Karpas-422 (cell line): Measurements from ENCODE around the gene DUSP15. TPM values are rescaled to one million over a fixed set of nuclear protein-coding genes. Genes with fewer than 3 reads are reported as not detected.

Source experiments
- DNase-seq: peaks from one replicate; pipeline ENCODE4 v3.0.0-alpha.2; 2015
- H2AFZ ChIP-seq: fragments of 200-600 bp; sonication (generic); 2 replicates; pipeline ENCODE4 v1.6.1; 2014; ENCODE audit warnings: antibody characterized with exemption, low read length, mixed read lengths
- H3K27ac ChIP-seq: fragments of 200-600 bp; sonication (generic); 2 replicates; pipeline ENCODE4 v1.5.1; 2014; ENCODE audit warnings: mild to moderate bottlenecking, low read length, moderate library complexity
- H3K27me3 ChIP-seq: fragments of 200-600 bp; sonication (generic); 2 replicates; pipeline ENCODE4 v1.6.1; 2014; ENCODE audit warnings: low read length, mixed read lengths
- H3K36me3 ChIP-seq: fragments of 200-600 bp; sonication (generic); 2 replicates; pipeline ENCODE4 v1.6.1; 2014; ENCODE audit warnings: low read length, mixed read lengths; ENCODE audit not compliant: insufficient read depth
- H3K4me1 ChIP-seq: fragments of 200-600 bp; sonication (generic); 2 replicates; pipeline ENCODE4 v1.6.1; 2014; ENCODE audit warnings: mild to moderate bottlenecking, low read length, mixed read lengths
- H3K4me2 ChIP-seq: fragments of 200-600 bp; sonication (generic); 2 replicates; pipeline ENCODE4 v1.6.1; 2014; ENCODE audit warnings: low read length, low read depth, mild to moderate bottlenecking; ENCODE audit not compliant: poor library complexity, severe bottlenecking
- H3K4me3 ChIP-seq: fragments of 200-600 bp; sonication (generic); 2 replicates; pipeline ENCODE4 v1.5.1; 2014; ENCODE audit warnings: mild to moderate bottlenecking, antibody characterized with exemption, low read length, mixed read lengths
- H3K79me2 ChIP-seq: fragments of 200-600 bp; sonication (generic); 2 replicates; pipeline ENCODE4 v1.6.1; 2014; ENCODE audit warnings: mild to moderate bottlenecking, low read length, mixed read lengths
- H3K9ac ChIP-seq: fragments of 200-600 bp; sonication (generic); 2 replicates; pipeline ENCODE4 v1.6.0; 2014; ENCODE audit warnings: low read length
- H3K9me2 ChIP-seq: fragments of 200-600 bp; sonication (generic), shearing (Covaris generic); replicated peaks from 2 replicates; pipeline ENCODE4 v1.6.0; 2014; ENCODE audit warnings: mild to moderate bottlenecking, low read length, moderate library complexity; ENCODE audit not compliant: insufficient read depth
- H3K9me3 ChIP-seq: fragments of 300-700, 200-600 bp; sonication (generic); 2 replicates; pipeline ENCODE4 v1.6.1; 2014; ENCODE audit warnings: low read length, mixed read lengths
- H4K20me1 ChIP-seq: fragments of 200-600 bp; sonication (generic); 2 replicates; pipeline ENCODE4 v1.6.1; 2014; ENCODE audit warnings: mild to moderate bottlenecking, antibody characterized with exemption, low read length, low read depth; ENCODE audit not compliant: insufficient read depth
- total RNA-seq: library from RNA; depleted of rRNA; stranded (reverse); fragments of >200 nt; shearing (Covaris generic); gene quantifications from 2 replicates; pipeline ENCODE4 v1.2.3, GENCODE V29; 2014; ENCODE audit warnings: low replicate concordance

The DUSP15 gene
- total RNA-seq, 1 experiment from 2014 or later = not detected

DNA sequence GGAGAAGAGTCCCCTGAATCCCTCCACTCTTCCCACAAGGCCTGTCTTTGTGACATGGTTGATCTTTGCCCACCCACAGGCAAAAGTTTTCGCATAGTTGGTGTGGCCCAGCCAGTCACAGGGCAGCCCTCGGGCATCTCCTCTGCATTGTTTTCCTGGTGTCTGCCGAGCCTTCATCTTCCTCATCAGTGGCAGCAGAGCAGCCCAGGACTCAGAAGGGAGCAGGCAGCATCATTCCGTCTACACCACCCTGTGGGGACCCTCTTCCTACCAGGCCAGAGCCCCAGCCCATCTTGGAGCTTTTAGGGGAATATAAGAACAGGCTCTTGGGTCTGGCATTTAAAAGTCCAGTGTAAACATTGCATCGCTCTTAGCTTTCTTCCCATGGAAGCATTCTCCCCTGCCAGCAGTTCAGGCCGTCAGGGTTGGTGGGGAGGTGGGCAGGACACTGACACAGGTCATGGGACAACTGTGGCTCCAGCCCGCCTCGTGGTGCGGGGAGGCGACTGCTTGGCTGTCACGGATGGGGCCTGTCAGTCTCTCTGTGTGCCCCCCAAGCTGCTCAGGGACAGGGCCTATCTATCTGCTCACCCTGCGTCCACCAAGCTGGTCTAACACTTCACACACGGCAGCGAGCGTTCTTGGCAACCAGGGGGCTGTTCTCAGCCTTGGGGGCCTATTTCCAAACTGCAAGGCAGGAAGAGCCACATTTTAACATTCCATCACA, 43.3 kb upstream of the DUSP15 start:
- Histone ChIP-seq H3K9ac (no peak overlapping the region), H3K79me2 (no peaks in the 10 kb centered on the region), H3K4me3 (no peak overlapping the region), H3K9me3 (no peaks in the 10 kb centered on the region), H3K36me3 (no peaks in the 10 kb centered on the region), H3K4me1 (no peaks in the 10 kb centered on the region), H2AFZ (no peak overlapping the region), H3K27ac (no peak overlapping the region), H3K9me2 (no peaks in the 10 kb centered on the region), H4K20me1 (no peaks in the 10 kb centered on the region), H3K27me3 (no peaks in the 10 kb centered on the region), H3K4me2 (no peak overlapping the region)
- DNase-seq = no peak

DNA sequence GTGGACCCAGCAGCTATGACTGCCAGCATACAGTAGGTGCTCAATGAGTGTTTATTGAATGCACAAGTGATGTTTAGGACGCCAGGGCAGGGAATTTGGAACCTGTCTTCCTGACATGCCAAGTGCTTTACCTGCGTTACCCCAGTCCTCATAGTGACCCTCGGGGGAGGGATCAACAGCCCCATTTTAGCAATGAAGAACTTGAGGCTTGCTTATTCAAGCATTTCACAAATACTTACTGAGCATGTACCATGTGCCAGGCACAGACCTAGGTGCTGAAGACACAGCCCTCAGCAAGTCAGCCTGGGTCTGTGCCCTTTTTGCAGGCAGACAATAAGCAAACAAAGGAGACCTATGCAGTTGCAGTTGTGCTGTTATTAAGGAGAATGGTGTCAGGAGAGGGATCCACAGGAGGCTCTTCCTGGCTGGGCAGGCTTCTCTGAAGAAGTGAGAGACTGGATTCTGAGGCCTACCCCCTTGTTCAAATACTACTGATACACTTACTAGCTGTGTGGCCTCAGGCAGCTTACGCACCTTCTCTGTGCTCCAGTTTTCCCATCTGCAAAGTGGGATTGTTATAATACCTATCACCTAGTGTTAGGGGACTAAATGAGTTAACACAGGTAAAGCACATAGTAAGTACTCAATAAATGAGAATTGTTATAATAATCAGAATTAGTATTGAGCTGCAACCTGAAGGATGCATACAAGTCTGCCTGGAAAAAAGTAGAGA, 39.9 kb upstream of the DUSP15 start:
- no peak overlapping the region for H3K4me2 ChIP-seq
- no peak overlapping the region for H2AFZ ChIP-seq
- H3K9me3 ChIP-seq = no peaks in the 10 kb centered on the region
- H3K4me3 ChIP-seq = no peak overlapping the region
- H3K27me3 ChIP-seq = no peaks in the 10 kb centered on the region
- H3K79me2 ChIP-seq = no peaks in the 10 kb centered on the region
- no peak for DNase-seq
- H3K36me3 ChIP-seq = no peaks in the 10 kb centered on the region
- no peak overlapping the region for H3K9ac ChIP-seq
- no peaks in the 10 kb centered on the region for H3K4me1 ChIP-seq
- no peaks in the 10 kb centered on the region for H4K20me1 ChIP-seq
- H3K9me2 ChIP-seq = no peaks in the 10 kb centered on the region
- no peak overlapping the region for H3K27ac ChIP-seq

DNA sequence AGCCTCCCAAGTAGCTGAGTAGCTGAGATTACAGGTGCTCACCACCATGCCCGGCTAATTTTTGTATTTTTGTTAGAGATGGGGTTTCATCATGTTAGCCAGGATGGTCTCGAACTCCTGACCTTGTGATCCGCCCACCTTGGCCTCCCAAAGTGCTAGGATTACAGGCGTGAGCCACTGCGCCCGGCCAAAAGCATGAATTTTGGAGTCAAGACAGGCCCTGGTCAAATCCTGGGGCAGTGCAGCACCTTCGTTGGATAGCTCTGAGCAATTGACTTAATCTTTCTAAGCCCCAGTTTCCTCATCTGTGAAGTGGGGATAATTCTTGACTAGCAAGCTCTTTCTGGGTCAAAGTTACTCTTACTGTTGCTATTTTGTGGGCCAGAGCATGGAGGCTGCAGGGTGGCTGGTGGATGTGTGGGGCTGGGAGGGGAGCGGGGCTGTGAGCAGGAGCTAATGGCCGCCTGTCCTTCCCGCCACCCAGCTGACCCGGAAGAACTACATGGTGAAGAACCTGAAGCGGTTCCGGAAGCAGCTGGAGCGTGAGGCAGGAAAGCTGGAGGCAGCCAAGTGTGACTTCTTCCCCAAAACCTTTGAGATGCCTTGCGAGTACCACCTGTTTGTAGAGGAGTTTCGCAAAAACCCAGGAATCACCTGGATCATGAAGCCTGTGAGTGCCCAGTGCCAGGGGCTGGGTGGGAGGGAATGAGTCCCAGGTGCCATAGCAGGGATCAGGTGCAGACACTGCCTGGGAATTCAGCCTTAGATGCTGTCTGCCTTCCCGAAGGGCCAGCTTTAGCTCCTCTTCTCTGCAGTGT, 39.1 kb upstream of the DUSP15 start:
- Histone ChIP-seq H3K9me2 (no peaks in the 10 kb centered on the region), H3K4me1 (no peaks in the 10 kb centered on the region; the same call in 1 of the 2 replicates), H3K27ac (no peak overlapping the region), H3K4me3 (no peak overlapping the region), H3K36me3 (no peaks in the 10 kb centered on the region), H3K4me2 (no peak overlapping the region), H3K27me3 (no peaks in the 10 kb centered on the region), H4K20me1 (no peaks in the 10 kb centered on the region), H3K9ac (no peak overlapping the region), H2AFZ (no peak overlapping the region), H3K9me3 (no peaks in the 10 kb centered on the region), H3K79me2 (no peaks in the 10 kb centered on the region)
- no peak for DNase-seq

DNA sequence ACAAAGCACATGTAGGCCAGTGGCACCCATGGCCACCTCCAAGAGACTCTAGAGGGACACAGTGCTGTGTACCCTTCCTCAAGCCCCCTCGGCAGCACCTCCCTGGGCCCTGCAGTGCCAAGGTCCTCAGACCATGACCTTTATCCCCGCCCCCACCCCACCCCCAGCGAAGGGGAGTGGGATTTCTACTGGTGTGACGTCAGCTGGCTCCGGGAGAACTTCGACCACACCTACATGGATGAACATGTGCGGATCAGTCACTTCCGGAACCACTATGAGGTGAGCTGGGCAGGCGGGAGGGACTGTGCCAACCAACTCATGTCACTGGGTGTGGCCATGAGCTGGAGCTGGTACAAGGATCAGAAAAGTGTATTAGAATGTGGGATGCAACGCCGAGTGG, 38.1 kb upstream of the DUSP15 start:
- no peaks in the 10 kb centered on the region for H4K20me1 ChIP-seq
- H3K9me2 ChIP-seq = no peaks in the 10 kb centered on the region
- no peak overlapping the region for H3K9ac ChIP-seq
- no peak overlapping the region for H2AFZ ChIP-seq
- no peaks in the 10 kb centered on the region for H3K27me3 ChIP-seq
- no peak overlapping the region for H3K27ac ChIP-seq
- H3K79me2 ChIP-seq = no peaks in the 10 kb centered on the region
- no peaks in the 10 kb centered on the region for H3K36me3 ChIP-seq
- H3K9me3 ChIP-seq = no peaks in the 10 kb centered on the region
- H3K4me1 ChIP-seq = peaks cover 5% of the 10 kb centered on the region
- H3K4me2 ChIP-seq = no peak overlapping the region
- DNase-seq = no peak
- H3K4me3 ChIP-seq = no peak overlapping the region

DNA sequence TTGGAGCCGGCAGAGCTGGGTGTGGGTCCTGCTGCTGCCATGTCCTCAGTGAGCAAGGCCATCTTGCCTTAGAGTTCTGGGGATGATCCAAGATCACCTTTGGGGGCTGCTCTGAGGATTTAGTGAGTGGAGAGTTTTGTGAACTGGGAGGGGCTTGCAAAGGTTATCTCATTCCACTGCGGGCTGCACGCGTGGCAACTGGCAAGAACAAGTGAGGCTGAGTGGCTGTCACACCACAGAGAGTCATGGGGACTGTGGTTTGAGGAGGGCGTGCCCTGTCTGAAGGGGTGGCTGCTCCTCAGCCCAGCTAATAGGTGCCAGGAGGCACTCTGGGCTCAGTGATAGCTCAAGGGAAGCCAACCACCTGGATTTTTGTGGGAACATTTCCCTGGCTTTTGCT, 37.7 kb upstream of the DUSP15 start:
- Histone ChIP-seq H3K27me3 (no peaks in the 10 kb centered on the region), H2AFZ (no peak overlapping the region), H4K20me1 (no peaks in the 10 kb centered on the region), H3K9me3 (no peaks in the 10 kb centered on the region), H3K9me2 (no peaks in the 10 kb centered on the region), H3K4me2 (no peak overlapping the region), H3K4me1 (peaks cover 10% of the 10 kb centered on the region), H3K4me3 (no peak overlapping the region), H3K79me2 (no peaks in the 10 kb centered on the region), H3K36me3 (no peaks in the 10 kb centered on the region), H3K9ac (no peak overlapping the region), H3K27ac (no peak overlapping the region)
- no peak for DNase-seq

DNA sequence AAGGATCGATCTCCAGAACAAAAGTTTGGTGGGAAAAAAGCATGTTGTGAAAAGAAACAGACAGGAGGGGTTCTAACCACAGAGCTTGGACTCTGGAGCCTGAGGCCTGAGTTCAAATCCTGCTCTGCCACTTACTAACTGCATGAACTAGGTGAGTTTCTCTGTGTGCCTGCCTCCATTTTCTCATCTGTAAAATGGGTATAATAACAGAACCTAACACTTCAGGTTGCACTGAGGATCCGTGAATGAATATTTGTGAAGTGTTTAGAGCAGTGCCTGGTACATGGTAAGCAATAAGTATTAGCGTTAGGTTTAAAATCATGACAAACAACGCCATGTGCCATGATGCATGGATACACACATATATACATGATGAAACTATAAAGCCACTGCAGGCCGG, 36.7 kb upstream of the DUSP15 start:
- no peak overlapping the region for H3K27ac ChIP-seq
- H4K20me1 ChIP-seq = no peaks in the 10 kb centered on the region
- no peak overlapping the region for H3K9ac ChIP-seq
- no peak overlapping the region for H2AFZ ChIP-seq
- H3K36me3 ChIP-seq = no peaks in the 10 kb centered on the region
- H3K9me2 ChIP-seq = no peaks in the 10 kb centered on the region
- H3K79me2 ChIP-seq = no peaks in the 10 kb centered on the region
- H3K9me3 ChIP-seq = no peaks in the 10 kb centered on the region
- H3K4me3 ChIP-seq = no peak overlapping the region
- no peak for DNase-seq
- H3K4me1 ChIP-seq = peaks cover 12% of the 10 kb centered on the region
- no peak overlapping the region for H3K4me2 ChIP-seq
- H3K27me3 ChIP-seq = no peaks in the 10 kb centered on the region

DNA sequence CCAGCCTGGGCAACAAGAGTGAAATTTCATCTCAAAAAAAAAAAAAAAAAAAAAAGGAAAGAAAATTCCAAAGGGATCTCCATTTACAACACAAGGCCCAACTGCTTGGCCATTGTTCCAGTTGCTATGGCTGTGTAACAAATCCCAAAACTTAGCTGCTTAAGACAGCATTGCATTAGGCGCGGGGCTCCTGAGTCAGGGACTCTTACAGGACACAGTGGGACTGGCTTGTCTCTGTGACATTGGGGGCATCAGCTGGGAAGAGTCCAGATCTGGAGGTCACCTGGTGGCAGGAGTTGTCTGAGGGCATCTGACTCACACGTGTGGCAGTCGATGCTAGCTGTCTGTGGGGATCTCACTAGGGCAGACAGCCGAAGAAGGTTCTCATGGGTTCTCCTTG, 35.7 kb upstream of the DUSP15 start:
- H2AFZ ChIP-seq = no peak overlapping the region
- H3K79me2 ChIP-seq = no peaks in the 10 kb centered on the region
- no peak overlapping the region for H3K4me2 ChIP-seq
- H3K4me3 ChIP-seq = no peak overlapping the region
- no peak for DNase-seq
- H4K20me1 ChIP-seq = no peaks in the 10 kb centered on the region
- H3K9ac ChIP-seq = no peak overlapping the region
- H3K27ac ChIP-seq = no peak overlapping the region
- peaks cover 12% of the 10 kb centered on the region for H3K4me1 ChIP-seq
- no peaks in the 10 kb centered on the region for H3K36me3 ChIP-seq
- no peaks in the 10 kb centered on the region for H3K9me3 ChIP-seq
- no peaks in the 10 kb centered on the region for H3K27me3 ChIP-seq
- no peaks in the 10 kb centered on the region for H3K9me2 ChIP-seq
